GM21723 (cell line): ENCODE results near the gene IAPP.
"Not testable (repeated sequence)": the region's sequence is repeated elsewhere in the genome, so short reads cannot be mapped to it uniquely, and the experiment has no call there.

Experiments used
- ATAC-seq: cut with Tn5 transposase; IDR thresholded peaks from one replicate; pipeline ENCODE4 v1.9.1; 2021; ENCODE audit warnings: mild to moderate bottlenecking, moderate library complexity; ENCODE audit not compliant: unreplicated experiment

Gene IAPP

GRCh38 chr12:21379218-21379617, 6.5 kb downstream of the IAPP start:
- ATAC-seq, result no peak

GRCh38 chr12:21381320-21381719, 8.6 kb downstream of the IAPP start:
- ATAC-seq, result not testable (repeated sequence)

- ATAC-seq, result no peak
Measured at GRCh38 chr12:21384261-21384660, 11.6 kb downstream of the IAPP start.

GRCh38 chr12:21387174-21387573, 14.5 kb downstream of the IAPP start:
- ATAC-seq, result no peak

GRCh38 chr12:21392384-21392783, 19.7 kb downstream of the IAPP start:
- ATAC-seq, result no peak

GRCh38 chr12:21394828-21395626, 22.3 kb downstream of the IAPP start:
- ATAC-seq, result not testable (repeated sequence)

- ATAC-seq, result no peak
Measured at GRCh38 chr12:21413369-21414277, 40.9 kb downstream of the IAPP start.

- no peak for ATAC-seq
Measured at GRCh38 chr12:21416511-21417121, 43.9 kb downstream of the IAPP start.

GRCh38 chr12:21418398-21418797, 45.7 kb downstream of the IAPP start:
- ATAC-seq, result not testable (repeated sequence)

GRCh38 chr12:21419009-21419699, 46.5 kb downstream of the IAPP start:
- not testable (repeated sequence) for ATAC-seq

- no peak for ATAC-seq
Measured at GRCh38 chr12:21428241-21428640, 55.5 kb downstream of the IAPP start.
